WTC11 (cell line): Measurements from ENCODE around the gene ABCC9.

Experiments
- CBFB ChIP-seq: sonication (generic); formaldehyde crosslinking; IDR thresholded peaks from 2 replicates; pipeline ENCODE4 v1.8.1; 2022; ENCODE audit warnings: mild to moderate bottlenecking, low read depth, missing genetic modification reagents
- ESRRA ChIP-seq: sonication (generic); formaldehyde crosslinking; IDR thresholded peaks from 2 replicates; pipeline ENCODE4 v1.8.1; 2022; ENCODE audit warnings: mild to moderate bottlenecking, missing genetic modification reagents, borderline replicate concordance
- FOXJ3 ChIP-seq: sonication (generic); formaldehyde crosslinking; IDR thresholded peaks from 2 replicates; pipeline ENCODE4 v1.9.0; 2021; ENCODE audit warnings: missing genetic modification reagents, mild to moderate bottlenecking, borderline replicate concordance
- NR1H2 ChIP-seq: sonication (generic); formaldehyde crosslinking; IDR thresholded peaks from 2 replicates; pipeline ENCODE4 v1.9.0; 2021; ENCODE audit warnings: mild to moderate bottlenecking, moderate library complexity, missing genetic modification reagents
- ZBTB21 ChIP-seq: sonication (generic); formaldehyde crosslinking; IDR thresholded peaks from 2 replicates; pipeline ENCODE4 v1.8.1; 2023; ENCODE audit warnings: mild to moderate bottlenecking, missing genetic modification reagents, borderline replicate concordance
- TF ChIP-seq, protein P1 (sequence below): fragments of 200-600 bp; IDR thresholded peaks from 2 replicates; pipeline ENCODE4 v1.8.0; 2022; ENCODE audit warnings: antibody characterized with exemption
- TF ChIP-seq, protein P2 (sequence below): sonication (generic); formaldehyde crosslinking; IDR thresholded peaks from 2 replicates; pipeline ENCODE4 v1.8.1; 2022; ENCODE audit warnings: low read depth, mild to moderate bottlenecking, moderate library complexity, missing genetic modification reagents, borderline replicate concordance
- TF ChIP-seq, protein P3 (sequence below): sonication (generic); formaldehyde crosslinking; IDR thresholded peaks from 2 replicates; pipeline ENCODE4 v1.8.0; 2022; ENCODE audit warnings: mild to moderate bottlenecking, missing genetic modification reagents
- TF ChIP-seq, protein P4 (sequence below): sonication (generic); formaldehyde crosslinking; IDR thresholded peaks from 2 replicates; pipeline ENCODE4 v1.8.1; 2023; ENCODE audit warnings: mild to moderate bottlenecking, missing genetic modification reagents, moderate library complexity
- TF ChIP-seq, protein P5 (sequence below): sonication (generic); formaldehyde crosslinking; IDR thresholded peaks from 2 replicates; pipeline ENCODE4 v1.8.0; 2022; ENCODE audit warnings: mild to moderate bottlenecking, missing genetic modification reagents

DNA sequence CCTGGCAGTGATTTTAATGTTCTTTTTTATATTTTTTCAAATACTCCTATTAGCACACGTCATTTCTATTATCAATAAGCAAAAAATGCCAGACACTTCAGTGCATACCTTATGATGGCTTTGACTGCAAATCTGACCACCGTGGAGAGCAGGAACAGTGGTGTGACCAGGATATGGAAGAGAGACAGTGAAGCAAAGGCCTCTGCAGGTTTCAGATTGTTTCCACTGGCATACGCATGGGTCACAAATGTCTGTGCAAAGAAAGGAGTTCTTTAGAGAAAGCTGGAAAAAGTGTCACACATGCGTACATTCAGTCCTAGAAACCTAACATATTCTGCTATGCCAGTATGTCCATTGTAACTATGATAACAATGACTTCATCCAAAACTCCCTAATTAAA is 47.3 kb downstream of the ABCC9 start:
- TF ChIP-seq, protein P1, sequence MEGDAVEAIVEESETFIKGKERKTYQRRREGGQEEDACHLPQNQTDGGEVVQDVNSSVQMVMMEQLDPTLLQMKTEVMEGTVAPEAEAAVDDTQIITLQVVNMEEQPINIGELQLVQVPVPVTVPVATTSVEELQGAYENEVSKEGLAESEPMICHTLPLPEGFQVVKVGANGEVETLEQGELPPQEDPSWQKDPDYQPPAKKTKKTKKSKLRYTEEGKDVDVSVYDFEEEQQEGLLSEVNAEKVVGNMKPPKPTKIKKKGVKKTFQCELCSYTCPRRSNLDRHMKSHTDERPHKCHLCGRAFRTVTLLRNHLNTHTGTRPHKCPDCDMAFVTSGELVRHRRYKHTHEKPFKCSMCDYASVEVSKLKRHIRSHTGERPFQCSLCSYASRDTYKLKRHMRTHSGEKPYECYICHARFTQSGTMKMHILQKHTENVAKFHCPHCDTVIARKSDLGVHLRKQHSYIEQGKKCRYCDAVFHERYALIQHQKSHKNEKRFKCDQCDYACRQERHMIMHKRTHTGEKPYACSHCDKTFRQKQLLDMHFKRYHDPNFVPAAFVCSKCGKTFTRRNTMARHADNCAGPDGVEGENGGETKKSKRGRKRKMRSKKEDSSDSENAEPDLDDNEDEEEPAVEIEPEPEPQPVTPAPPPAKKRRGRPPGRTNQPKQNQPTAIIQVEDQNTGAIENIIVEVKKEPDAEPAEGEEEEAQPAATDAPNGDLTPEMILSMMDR = no peak
- TF ChIP-seq, protein P2, sequence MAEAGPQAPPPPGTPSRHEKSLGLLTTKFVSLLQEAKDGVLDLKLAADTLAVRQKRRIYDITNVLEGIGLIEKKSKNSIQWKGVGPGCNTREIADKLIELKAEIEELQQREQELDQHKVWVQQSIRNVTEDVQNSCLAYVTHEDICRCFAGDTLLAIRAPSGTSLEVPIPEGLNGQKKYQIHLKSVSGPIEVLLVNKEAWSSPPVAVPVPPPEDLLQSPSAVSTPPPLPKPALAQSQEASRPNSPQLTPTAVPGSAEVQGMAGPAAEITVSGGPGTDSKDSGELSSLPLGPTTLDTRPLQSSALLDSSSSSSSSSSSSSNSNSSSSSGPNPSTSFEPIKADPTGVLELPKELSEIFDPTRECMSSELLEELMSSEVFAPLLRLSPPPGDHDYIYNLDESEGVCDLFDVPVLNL (CRISPR knock-in tag) = no peak
- TF ChIP-seq ESRRA (CRISPR knock-in tag) = no peak
- TF ChIP-seq, protein P3, sequence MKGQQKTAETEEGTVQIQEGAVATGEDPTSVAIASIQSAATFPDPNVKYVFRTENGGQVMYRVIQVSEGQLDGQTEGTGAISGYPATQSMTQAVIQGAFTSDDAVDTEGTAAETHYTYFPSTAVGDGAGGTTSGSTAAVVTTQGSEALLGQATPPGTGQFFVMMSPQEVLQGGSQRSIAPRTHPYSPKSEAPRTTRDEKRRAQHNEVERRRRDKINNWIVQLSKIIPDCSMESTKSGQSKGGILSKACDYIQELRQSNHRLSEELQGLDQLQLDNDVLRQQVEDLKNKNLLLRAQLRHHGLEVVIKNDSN = no peak
- TF ChIP-seq ZBTB21 (CRISPR knock-in tag) = no peak
- TF ChIP-seq NR1H2 (CRISPR knock-in tag) = no peak
- no peak for TF ChIP-seq CBFB (CRISPR knock-in tag)
- TF ChIP-seq, protein P4, sequence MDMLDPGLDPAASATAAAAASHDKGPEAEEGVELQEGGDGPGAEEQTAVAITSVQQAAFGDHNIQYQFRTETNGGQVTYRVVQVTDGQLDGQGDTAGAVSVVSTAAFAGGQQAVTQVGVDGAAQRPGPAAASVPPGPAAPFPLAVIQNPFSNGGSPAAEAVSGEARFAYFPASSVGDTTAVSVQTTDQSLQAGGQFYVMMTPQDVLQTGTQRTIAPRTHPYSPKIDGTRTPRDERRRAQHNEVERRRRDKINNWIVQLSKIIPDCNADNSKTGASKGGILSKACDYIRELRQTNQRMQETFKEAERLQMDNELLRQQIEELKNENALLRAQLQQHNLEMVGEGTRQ (CRISPR knock-in tag) = no peak
- TF ChIP-seq, protein P5, sequence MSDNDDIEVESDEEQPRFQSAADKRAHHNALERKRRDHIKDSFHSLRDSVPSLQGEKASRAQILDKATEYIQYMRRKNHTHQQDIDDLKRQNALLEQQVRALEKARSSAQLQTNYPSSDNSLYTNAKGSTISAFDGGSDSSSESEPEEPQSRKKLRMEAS (CRISPR knock-in tag) = no peak
- no peak for TF ChIP-seq FOXJ3 (CRISPR knock-in tag)
